H9 (cell line): Measurements from ENCODE around the gene KAZN. TPM values are rescaled to one million over a fixed set of nuclear protein-coding genes. Genes with fewer than 3 reads are reported as not detected.

Experiments
- DNase-seq: peaks from one replicate; pipeline ENCODE4 v3.0.0-alpha.2; 2017
- H2AFZ ChIP-seq: one replicate; pipeline ENCODE4 v1.6.1; 2013; ENCODE audit warnings: mild to moderate bottlenecking, low read length, control low read depth, moderate library complexity
- H2AK5ac ChIP-seq: 2 replicates; pipeline ENCODE4 v1.6.1; 2013; ENCODE audit warnings: low read length, control low read depth, mixed read lengths; ENCODE audit not compliant: insufficient read length
- H2BK120ac ChIP-seq: one replicate; pipeline ENCODE4 v1.6.1; 2013; ENCODE audit warnings: low read depth, mild to moderate bottlenecking, low read length, control low read depth, inconsistent platforms; ENCODE audit not compliant: poor library complexity, severe bottlenecking
- H2BK12ac ChIP-seq: 2 replicates; pipeline ENCODE4 v1.6.1; 2013; ENCODE audit warnings: low read length, control low read depth, mixed read lengths, low read depth; ENCODE audit not compliant: insufficient read length
- H2BK15ac ChIP-seq: 2 replicates; pipeline ENCODE4 v1.6.1; 2013; ENCODE audit warnings: low read depth, low read length, control low read depth
- H2BK20ac ChIP-seq: one replicate; pipeline ENCODE4 v1.6.1; 2013; ENCODE audit warnings: low read depth, mild to moderate bottlenecking, low read length, control low read depth, inconsistent platforms; ENCODE audit not compliant: poor library complexity, severe bottlenecking
- H2BK5ac ChIP-seq: 2 replicates; pipeline ENCODE4 v1.6.1; 2013; ENCODE audit warnings: low read length, control low read depth, mixed read lengths; ENCODE audit not compliant: insufficient read length
- H3K14ac ChIP-seq: 2 replicates; pipeline ENCODE4 v1.6.1; 2013; ENCODE audit warnings: low read length, control low read depth; ENCODE audit not compliant: insufficient read depth
- H3K18ac ChIP-seq: 2 replicates; pipeline ENCODE4 v1.6.1; 2013; ENCODE audit warnings: low read depth, mild to moderate bottlenecking, mixed read lengths, low read length, control low read depth; ENCODE audit not compliant: insufficient read length
- H3K23ac ChIP-seq: 2 replicates; pipeline ENCODE4 v1.6.1; 2013; ENCODE audit warnings: low read length, control low read depth, mixed read lengths, low read depth; ENCODE audit not compliant: insufficient read length
- H3K23me2 ChIP-seq: 2 replicates; pipeline ENCODE4 v1.6.1; 2013; ENCODE audit warnings: low read depth, mild to moderate bottlenecking, mixed read lengths, low read length, control low read depth; ENCODE audit not compliant: insufficient read length, poor library complexity, severe bottlenecking
- H3K27ac ChIP-seq: 2 replicates; pipeline ENCODE4 v1.5.1; 2013; ENCODE audit warnings: low read length, control low read depth, mixed read lengths, low read depth; ENCODE audit not compliant: insufficient read length
- H3K27me3 ChIP-seq: 2 replicates; pipeline ENCODE4 v1.6.1; 2013; ENCODE audit warnings: low read length, control low read depth, inconsistent platforms; ENCODE audit not compliant: insufficient read depth
- H3K4ac ChIP-seq: 2 replicates; pipeline ENCODE4 v1.6.1; 2013; ENCODE audit warnings: low read depth, mild to moderate bottlenecking, control low read depth, inconsistent platforms, low read length, moderate library complexity
- H3K4me1 ChIP-seq: 2 replicates; pipeline ENCODE4 v1.6.1; 2013; ENCODE audit warnings: low read length, control low read depth, inconsistent platforms; ENCODE audit not compliant: insufficient read depth
- H3K4me2 ChIP-seq: 2 replicates; pipeline ENCODE4 v1.6.1; 2013; ENCODE audit warnings: low read length, control low read depth, mixed read lengths; ENCODE audit not compliant: insufficient read length, insufficient read depth
- H3K56ac ChIP-seq: 2 replicates; pipeline ENCODE4 v1.6.1; 2013; ENCODE audit warnings: low read depth, mild to moderate bottlenecking, mixed read lengths, low read length, control low read depth; ENCODE audit not compliant: insufficient read length
- H3K79me1 ChIP-seq: 2 replicates; pipeline ENCODE4 v1.6.1; 2013; ENCODE audit warnings: low read depth, mild to moderate bottlenecking, moderate library complexity, low read length, control low read depth, inconsistent platforms; ENCODE audit not compliant: insufficient read depth, poor library complexity, severe bottlenecking
- H3K79me2 ChIP-seq: 2 replicates; pipeline ENCODE4 v1.6.1; 2013; ENCODE audit warnings: low read length, control low read depth, inconsistent platforms; ENCODE audit not compliant: insufficient read depth
- H3K9ac ChIP-seq: 2 replicates; pipeline ENCODE4 v1.6.1; 2013; ENCODE audit warnings: low read length, control low read depth, mixed read lengths; ENCODE audit not compliant: insufficient read length; ENCODE audit errors: extremely low read depth
- H3K9me3 ChIP-seq: one replicate; pipeline ENCODE4 v1.6.1; 2013; ENCODE audit warnings: low read depth, low read length, inconsistent platforms; ENCODE audit not compliant: control insufficient read depth
- H3T11ph ChIP-seq: one replicate; pipeline ENCODE4 v1.6.1; 2013; ENCODE audit warnings: mild to moderate bottlenecking, low read length, control low read depth, inconsistent platforms
- H4K20me1 ChIP-seq: one replicate; pipeline ENCODE4 v1.6.1; 2013; ENCODE audit not compliant: control insufficient read depth, insufficient read length, insufficient read depth
- H4K5ac ChIP-seq: 2 replicates; pipeline ENCODE4 v1.6.1; 2013; ENCODE audit warnings: low read depth, mild to moderate bottlenecking, mixed read lengths, low read length, control low read depth; ENCODE audit not compliant: insufficient read length
- H4K8ac ChIP-seq: replicated peaks from 2 replicates; pipeline ENCODE4 v1.6.1; 2013; ENCODE audit warnings: low read length, control low read depth, mixed read lengths, low read depth; ENCODE audit not compliant: insufficient read length
- H4K91ac ChIP-seq: 2 replicates; pipeline ENCODE4 v1.6.1; 2013; ENCODE audit warnings: low read depth, mild to moderate bottlenecking, moderate library complexity, mixed read lengths, low read length, control low read depth; ENCODE audit not compliant: insufficient read length
- H3K27ac Mint-ChIP-seq, 3 experiments: 2 replicates in 2 of 3; 3 replicates in 1 of 3; pipeline ENCODE4 v1.8.0; 2020 to 2021; ENCODE audit warnings: mixed read lengths in 3 of 3, mild to moderate bottlenecking in 1 of 3, moderate library complexity in 1 of 3
- H3K27me3 Mint-ChIP-seq: 2 replicates; pipeline ENCODE4 v1.8.0; 2021; ENCODE audit warnings: low read depth, mild to moderate bottlenecking, moderate library complexity, mixed read lengths
- H3K36me3 Mint-ChIP-seq, 3 experiments: 2 replicates in 2 of 3; 3 replicates in 1 of 3; pipeline ENCODE4 v1.8.0; 2020 to 2021; ENCODE audit warnings: low read depth in 3 of 3, mixed read lengths in 3 of 3; ENCODE audit not compliant: insufficient read depth in 1 of 3
- H3K4me1 Mint-ChIP-seq, 2 experiments: 2 replicates each; pipeline ENCODE4 v1.8.0; 2020; ENCODE audit warnings: mixed read lengths in 2 of 2
- H3K4me3 Mint-ChIP-seq, 2 experiments: 2 replicates in 1 of 2; 3 replicates in 1 of 2; pipeline ENCODE4 v1.8.0; 2020 to 2021; ENCODE audit warnings: mild to moderate bottlenecking in 2 of 2, mixed read lengths in 2 of 2, moderate library complexity in 1 of 2
- H3K9me3 Mint-ChIP-seq, 2 experiments: 2 replicates in 1 of 2; 3 replicates in 1 of 2; pipeline ENCODE4 v1.8.0; 2020; ENCODE audit warnings: mild to moderate bottlenecking in 2 of 2, mixed read lengths in 2 of 2, moderate library complexity in 1 of 2
- CTCF ChIP-seq: fragments of 200-600 bp; sonication (generic); conservative IDR thresholded peaks from 3 replicates; pipeline ENCODE4 v1.8.0; 2021; ENCODE audit warnings: antibody characterized with exemption, mild to moderate bottlenecking
- WGBS: extraction: QIAGEN DNeasy Blood & Tissue Kit; methylation state at CpG from one replicate; pipeline ENCODE4 v1.1.7; 2013; ENCODE audit warnings: missing lambda C conversion rate, low lambda C conversion rate, mixed read lengths; ENCODE audit not compliant: insufficient read length; ENCODE audit errors: extremely low coverage; 5-methylcytosine and 5-hydroxymethylcytosine counted together
- total RNA-seq: library from RNA; stranded (reverse); gene quantifications from 2 replicates; pipeline ENCODE4 v1.2.1, GENCODE V29; 2021

The KAZN gene
- total RNA-seq, 1 experiment from 2014 or later, result 7.6 TPM

GRCh38 chr1:15088281-15088971 lies 489.9 kb downstream of the KAZN start:
- Histone ChIP-seq H3K23ac (no peak overlapping the region), H3K4me1 (peaks cover 4% of the 10 kb centered on the region), H3K18ac (no peak overlapping the region), H2AK5ac (no peak overlapping the region), H4K20me1 (no peaks in the 10 kb centered on the region), H3K79me2 (no peaks in the 10 kb centered on the region), H3K56ac (no peak overlapping the region), H2BK15ac (no peak overlapping the region), H2BK20ac (no peak overlapping the region), H4K8ac (no peak overlapping the region), H3T11ph (no peak overlapping the region), H2AFZ (no peak overlapping the region), H3K9ac (no peak overlapping the region), H2BK5ac (no peak overlapping the region), H3K9me3 (no peaks in the 10 kb centered on the region), H3K23me2 (no peaks in the 10 kb centered on the region), H2BK120ac (no peak overlapping the region), H3K27me3 (no peaks in the 10 kb centered on the region), H3K4ac (no peak overlapping the region), H4K5ac (no peak overlapping the region), H3K79me1 (no peaks in the 10 kb centered on the region), H3K4me2 (no peak overlapping the region), H4K91ac (no peak overlapping the region), H3K27ac (no peak overlapping the region), H3K14ac (no peak overlapping the region), H2BK12ac (no peak overlapping the region)
- no CpG with 5 or more reads among the region's 16 CpGs for WGBS
- Mint-ChIP-seq H3K27me3 (no peaks in the 10 kb centered on the region), H3K4me1 (peaks cover 21 to 22% of the 10 kb centered on the region in 2 experiments), H3K4me3 (no peak overlapping the region), H3K9me3 (no peaks in the 10 kb centered on the region), H3K27ac (no peak overlapping the region; a peak in 1 of 7 replicates), H3K36me3 (no peaks in the 10 kb centered on the region)
- no peak for TF ChIP-seq CTCF
- no peak for DNase-seq
